NCI-H460 (cell line): ENCODE data around the gene NR1D2. TPM values are rescaled to one million over a fixed set of nuclear protein-coding genes. Genes with fewer than 3 reads are reported as not detected.
"Not testable (repeated sequence)": the region's sequence is repeated elsewhere in the genome, so short reads cannot be mapped to it uniquely, and the experiment has no call there.

ENCODE experiments used
- DNase-seq: peaks from one replicate; pipeline ENCODE4 v3.0.0-alpha.2; 2016; ENCODE audit warnings: low read depth; ENCODE audit errors: extremely low read depth
- total RNA-seq: library from RNA; depleted of rRNA; stranded (reverse); fragments of >200 nt; shearing (Covaris generic); gene quantifications from 2 replicates; pipeline ENCODE4 v1.2.3, GENCODE V29; 2014; rRNA removed

Gene NR1D2
- total RNA-seq, 1 experiment from 2014 or later = 16.9 TPM

- no peak for DNase-seq
Measured at GRCh38 chr3:24002129-24002528, 57.0 kb downstream of the NR1D2 start.

- DNase-seq = no peak
Measured at GRCh38 chr3:24003466-24003865, 58.4 kb downstream of the NR1D2 start.

GRCh38 chr3:24004171-24004938 is 59.3 kb downstream of the NR1D2 start:
- DNase-seq = no peak

GRCh38 chr3:24005669-24006068 is 60.6 kb downstream of the NR1D2 start:
- no peak for DNase-seq

- DNase-seq = not testable (repeated sequence)
Measured at GRCh38 chr3:24010834-24011233, 65.7 kb downstream of the NR1D2 start.

- no peak for DNase-seq
Measured at GRCh38 chr3:24012589-24013269, 67.6 kb downstream of the NR1D2 start.

GRCh38 chr3:24017305-24017704 is 72.2 kb downstream of the NR1D2 start:
- DNase-seq = no peak

- DNase-seq = no peak
Measured at GRCh38 chr3:24018784-24019570, 73.9 kb downstream of the NR1D2 start.

- no peak for DNase-seq
Measured at GRCh38 chr3:24019585-24019984, 74.5 kb downstream of the NR1D2 start.

- no peak for DNase-seq
Measured at GRCh38 chr3:24020036-24020691, 75.1 kb downstream of the NR1D2 start.

GRCh38 chr3:24023197-24023596 is 78.1 kb downstream of the NR1D2 start:
- no peak for DNase-seq

- DNase-seq = no peak
Measured at GRCh38 chr3:24025805-24026204, 80.7 kb downstream of the NR1D2 start.

GRCh38 chr3:24026665-24027064 is 81.6 kb downstream of the NR1D2 start:
- not testable (repeated sequence) for DNase-seq

- DNase-seq = no peak
Measured at GRCh38 chr3:24027946-24028345, 82.9 kb downstream of the NR1D2 start.

Other genes starting within 250 kb of the NR1D2 start
- gene UBE2E1, start 139.3 kb upstream of the NR1D2 start, total RNA-seq = 77.1 and 87.2 TPM in 2 replicates
- 12.6 and 14.1 TPM in 2 replicates for gene NKIRAS1, start 28.3 kb upstream of the NR1D2 start, total RNA-seq
- 2,396 and 2,437 TPM in 2 replicates for gene RPL15, start 28.2 kb upstream of the NR1D2 start, total RNA-seq